ENCODE measurements around the gene SHISA8. TPM values are rescaled to one million over a fixed set of nuclear protein-coding genes. Genes with fewer than 3 reads are reported as not detected.
A peak's percentile ranks its signal among the peaks of the same experiment; 100 is the strongest.

Gene SHISA8
- total RNA-seq, 6 donors from 2014 or later: 0.17 TPM; not detected in 5

DNA sequence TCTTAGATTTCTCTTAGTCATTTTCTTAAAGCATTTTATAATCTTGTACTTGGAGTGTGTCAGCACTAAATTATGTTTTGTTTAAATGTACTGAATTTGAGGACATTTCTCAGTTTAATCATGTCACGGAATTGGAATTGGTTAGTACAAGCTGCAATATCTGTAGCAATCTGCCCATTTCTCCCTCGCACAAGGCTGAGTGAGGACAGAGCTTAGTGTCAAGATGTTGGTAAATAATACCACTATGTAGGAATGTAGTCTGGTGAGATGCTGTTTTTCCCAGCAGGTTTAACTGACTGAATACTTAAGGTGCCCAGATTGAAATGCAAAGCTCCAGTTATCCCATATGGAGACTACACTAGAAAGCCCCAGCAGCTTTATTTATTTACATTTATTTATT is 51.4 kb downstream of the SHISA8 start:
- peaks cover 10 to 21% (median 16%) of the 10 kb centered on the region in 4 donors for H3K36me3 ChIP-seq
- 65 to 67% methylated on average over 2 of the region's 2 CpGs for WGBS, 2 donors
- ATAC-seq (ENCODE audit: low FRiP score in 2 of 2) (peak in 1 of 2 donors; percentile 28), DNase-seq (no peak)
- H3K4me3 ChIP-seq: no peak overlapping the region
- H3K27me3 ChIP-seq: no peaks in the 10 kb centered on the region
- H3K27ac ChIP-seq: peak overlapping the region; percentile 64 to 76 (median 71)
- H3K4me1 ChIP-seq: peaks cover 13 to 38% (median 23%) of the 10 kb centered on the region in 4 donors
- TF ChIP-seq EP300 (IDR thresholded peaks at IDR 0.05): no peak
- TF ChIP-seq POLR2AphosphoS5 (IDR thresholded peaks at IDR 0.05): no peak
- H3K9me3 ChIP-seq: no peaks in the 10 kb centered on the region

DNA sequence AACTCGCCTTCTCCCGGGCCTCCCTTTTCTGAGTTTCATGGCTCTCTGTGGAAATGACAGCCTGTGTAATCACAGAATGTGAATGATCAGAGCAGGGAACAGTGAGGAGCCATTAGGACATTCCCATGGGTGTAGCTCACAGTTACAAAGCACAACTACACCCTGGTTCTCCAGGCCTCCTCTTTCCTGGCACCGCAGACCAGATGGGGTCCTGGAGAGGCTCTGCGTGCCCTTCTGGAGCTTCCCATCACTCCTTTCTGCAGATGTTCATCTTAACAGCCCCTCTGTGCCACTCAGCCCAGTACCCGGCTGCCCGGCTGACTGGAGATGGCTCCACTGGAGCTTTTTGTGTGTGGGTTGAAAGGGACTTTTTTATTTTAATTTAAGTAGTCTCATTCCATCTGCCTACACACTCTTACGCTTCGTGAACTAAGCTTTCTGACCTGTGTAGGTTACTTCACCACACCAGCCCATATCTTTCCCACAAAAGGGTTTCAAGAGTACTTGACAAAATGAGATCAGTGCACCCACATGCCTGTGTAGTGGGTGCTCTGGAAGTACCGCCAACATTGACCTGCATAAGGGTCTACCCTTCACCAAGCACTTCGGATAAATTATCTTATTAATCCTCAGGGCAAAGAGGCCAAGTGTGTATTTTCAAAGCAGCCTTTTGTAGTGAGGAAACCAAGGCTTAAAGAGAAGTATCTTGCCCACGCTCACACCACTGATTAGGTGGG is 52.2 kb downstream of the SHISA8 start:
- ATAC-seq (ENCODE audit: low FRiP score in 2 of 2): peak; percentile 61 to 84
- TF ChIP-seq, protein P1, sequence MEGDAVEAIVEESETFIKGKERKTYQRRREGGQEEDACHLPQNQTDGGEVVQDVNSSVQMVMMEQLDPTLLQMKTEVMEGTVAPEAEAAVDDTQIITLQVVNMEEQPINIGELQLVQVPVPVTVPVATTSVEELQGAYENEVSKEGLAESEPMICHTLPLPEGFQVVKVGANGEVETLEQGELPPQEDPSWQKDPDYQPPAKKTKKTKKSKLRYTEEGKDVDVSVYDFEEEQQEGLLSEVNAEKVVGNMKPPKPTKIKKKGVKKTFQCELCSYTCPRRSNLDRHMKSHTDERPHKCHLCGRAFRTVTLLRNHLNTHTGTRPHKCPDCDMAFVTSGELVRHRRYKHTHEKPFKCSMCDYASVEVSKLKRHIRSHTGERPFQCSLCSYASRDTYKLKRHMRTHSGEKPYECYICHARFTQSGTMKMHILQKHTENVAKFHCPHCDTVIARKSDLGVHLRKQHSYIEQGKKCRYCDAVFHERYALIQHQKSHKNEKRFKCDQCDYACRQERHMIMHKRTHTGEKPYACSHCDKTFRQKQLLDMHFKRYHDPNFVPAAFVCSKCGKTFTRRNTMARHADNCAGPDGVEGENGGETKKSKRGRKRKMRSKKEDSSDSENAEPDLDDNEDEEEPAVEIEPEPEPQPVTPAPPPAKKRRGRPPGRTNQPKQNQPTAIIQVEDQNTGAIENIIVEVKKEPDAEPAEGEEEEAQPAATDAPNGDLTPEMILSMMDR (IDR thresholded peaks at IDR 0.05): no peak
- no peak for TF ChIP-seq POLR2AphosphoS5 (IDR thresholded peaks at IDR 0.05)
- TF ChIP-seq POLR2A (IDR thresholded peaks at IDR 0.05): no peak
- peak in 1 of 4 donors; percentile 14 for TF ChIP-seq EP300 (IDR thresholded peaks at IDR 0.05)
- Histone ChIP-seq H3K27ac (peak overlapping the region; percentile 64 to 76 (median 71)), H3K4me1 (peaks cover 13 to 46% (median 23%) of the 10 kb centered on the region in 4 donors), H3K9me3 (no peaks in the 10 kb centered on the region), H3K4me3 (no peak overlapping the region), H3K27me3 (no peaks in the 10 kb centered on the region), H3K36me3 (peaks cover 6 to 14% (median 9%) of the 10 kb centered on the region in 4 donors)
- peak in 1 of 2 donors; percentile 44 for DNase-seq
- WGBS, 2 donors: 58 to 61% methylated on average over 11 of the region's 11 CpGs

DNA sequence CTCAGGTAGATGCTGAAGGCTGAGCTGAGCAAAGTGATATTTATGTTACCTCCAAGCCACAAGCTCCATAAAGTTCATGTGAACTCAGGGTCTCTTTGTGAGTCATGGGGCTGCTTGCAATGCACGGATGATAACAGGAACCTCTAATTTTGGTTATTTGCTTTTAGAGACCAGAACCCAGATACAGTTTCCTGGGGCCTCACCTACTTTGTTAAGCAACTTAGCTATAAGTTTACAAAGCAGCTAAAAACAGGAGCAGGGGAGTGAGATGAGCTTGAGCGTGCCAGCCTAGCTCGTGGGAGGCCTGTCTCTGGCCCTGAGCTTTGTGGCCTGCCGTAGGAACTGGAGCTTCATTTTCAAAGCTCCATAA is 52.7 kb downstream of the SHISA8 start:
- peak overlapping the region; percentile 64 to 76 (median 71) for H3K27ac ChIP-seq
- ATAC-seq (ENCODE audit: low FRiP score in 2 of 2) (no peak), DNase-seq (no peak)
- no peak overlapping the region for H3K4me3 ChIP-seq
- H3K27me3 ChIP-seq: no peaks in the 10 kb centered on the region
- 47 to 72% methylated on average over 4 of the region's 4 CpGs for WGBS, 2 donors
- TF ChIP-seq, protein P1 (IDR thresholded peaks at IDR 0.05): no peak
- TF ChIP-seq POLR2A (IDR thresholded peaks at IDR 0.05) (no peak), POLR2AphosphoS5 (IDR thresholded peaks at IDR 0.05) (no peak), EP300 (IDR thresholded peaks at IDR 0.05) (no peak)
- H3K4me1 ChIP-seq: peaks cover 17 to 51% (median 28%) of the 10 kb centered on the region in 4 donors
- peaks cover under 1 to 8% (median 4%) of the 10 kb centered on the region in 4 donors for H3K36me3 ChIP-seq
- H3K9me3 ChIP-seq: no peaks in the 10 kb centered on the region

Small RNA genes lying within 50 kb of the gene (small RNA-seq; reads per million reads assigned to genes)
- gene MIR33A: 0.65 to 11.9 (median 3.7) reads per million in 4 donors

Other genes starting within 250 kb of the SHISA8 start
- gene SNU13, start 226.2 kb downstream of the SHISA8 start, total RNA-seq: 100 to 1,000 TPM in 3 of 6 donors, 10 to 100 TPM in 3; 40.9 to 124 (median 92.0) TPM
- gene MEI1, start 215.6 kb downstream of the SHISA8 start, total RNA-seq: 10 to 100 TPM in 2 of 6 donors, 1 to 10 TPM in 3, under 1 TPM in 1; 0.89 to 20.7 (median 5.7) TPM
- gene CCDC134, start 114.4 kb downstream of the SHISA8 start, total RNA-seq: 10 to 100 TPM in 2 of 6 donors, 1 to 10 TPM in 4; 5.5 to 12.6 (median 8.8) TPM
- gene SREBF2, start 82.0 kb downstream of the SHISA8 start, total RNA-seq: 100 to 1,000 TPM; 124 to 175 (median 145) TPM
- gene TNFRSF13C, start 11.7 kb upstream of the SHISA8 start, total RNA-seq: 1 to 10 TPM in 1 of 6 donors, under 1 TPM in 5; 0.30 to 2.1 (median 0.78) TPM
- gene CENPM, start 32.1 kb upstream of the SHISA8 start, total RNA-seq: 1 to 10 TPM in 5 of 6 donors, not detected in 1; 1.9 to 9.9 (median 7.3) TPM
- gene SEPTIN3, start 54.4 kb upstream of the SHISA8 start, total RNA-seq: 1 to 10 TPM in 5 of 6 donors, under 1 TPM in 1; 0.79 to 1.6 (median 1.3) TPM
- 1 to 10 TPM in 4 of 6 donors, under 1 TPM in 2; 0.74 to 6.8 (median 2.0) TPM for gene WBP2NL, start 83.7 kb upstream of the SHISA8 start, total RNA-seq
- gene NAGA, start 155.7 kb upstream of the SHISA8 start, total RNA-seq: 10 to 100 TPM; 25.5 to 42.3 (median 34.4) TPM
- gene PHETA2, start 159.2 kb upstream of the SHISA8 start, total RNA-seq: 10 to 100 TPM in 5 of 6 donors, 1 to 10 TPM in 1; 7.3 to 18.5 (median 13.6) TPM
- gene SMDT1, start 164.6 kb upstream of the SHISA8 start, total RNA-seq: 100 to 1,000 TPM in 1 of 6 donors, 10 to 100 TPM in 5; 11.2 to 135 (median 27.2) TPM
- 10 to 100 TPM in 5 of 6 donors, 1 to 10 TPM in 1; 7.3 to 51.4 (median 46.4) TPM for gene NDUFA6, start 175.7 kb upstream of the SHISA8 start, total RNA-seq
- gene CYP2D6, start 215.7 kb upstream of the SHISA8 start, total RNA-seq: 1 to 10 TPM in 4 of 6 donors, under 1 TPM in 2; 0.46 to 4.2 (median 1.9) TPM

Measured in upper lobe of left lung (tissue), 6 donors.